ENCODE data around the gene PCARE. TPM values are rescaled to one million over a fixed set of nuclear protein-coding genes. Genes with fewer than 3 reads are reported as not detected.

PCARE gene
- total RNA-seq, 2 donors from 2014 or later = not detected

DNA sequence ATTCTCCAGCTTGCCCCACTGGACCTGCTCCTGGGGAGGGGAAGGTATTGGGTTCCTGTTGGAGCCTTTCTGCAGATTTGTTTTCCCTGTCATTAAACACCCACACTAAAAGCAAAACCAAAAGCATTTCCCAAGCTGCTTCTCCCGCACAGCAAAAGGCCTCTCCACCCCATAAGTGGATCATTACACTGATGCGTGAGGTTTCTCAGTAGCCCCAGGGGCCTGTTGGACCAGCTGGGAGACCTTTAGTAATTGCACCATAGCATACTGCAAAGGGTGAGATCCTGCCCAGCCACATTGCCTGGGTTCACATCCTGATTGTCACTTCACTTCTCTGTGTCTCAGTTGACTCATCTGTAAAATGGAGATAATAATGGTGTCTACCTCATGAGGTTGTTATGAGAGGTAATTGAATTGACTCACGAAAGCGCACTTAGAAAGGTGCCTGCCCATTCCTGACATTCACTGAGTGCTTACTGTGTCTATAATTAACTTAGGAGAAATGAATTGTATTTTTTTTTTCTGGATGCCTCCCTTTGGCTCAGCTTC is 49.4 kb downstream of the PCARE start:
- ATAC-seq (no peak), DNase-seq (no peak)
- H3K4me1 ChIP-seq = no peaks in the 10 kb centered on the region
- intact Hi-C loops (cut with DNase I) = no loop called here
- 68 to 84% methylated on average over 4 of the region's 4 CpGs for WGBS, 2 donors
- TF ChIP-seq, protein P1, sequence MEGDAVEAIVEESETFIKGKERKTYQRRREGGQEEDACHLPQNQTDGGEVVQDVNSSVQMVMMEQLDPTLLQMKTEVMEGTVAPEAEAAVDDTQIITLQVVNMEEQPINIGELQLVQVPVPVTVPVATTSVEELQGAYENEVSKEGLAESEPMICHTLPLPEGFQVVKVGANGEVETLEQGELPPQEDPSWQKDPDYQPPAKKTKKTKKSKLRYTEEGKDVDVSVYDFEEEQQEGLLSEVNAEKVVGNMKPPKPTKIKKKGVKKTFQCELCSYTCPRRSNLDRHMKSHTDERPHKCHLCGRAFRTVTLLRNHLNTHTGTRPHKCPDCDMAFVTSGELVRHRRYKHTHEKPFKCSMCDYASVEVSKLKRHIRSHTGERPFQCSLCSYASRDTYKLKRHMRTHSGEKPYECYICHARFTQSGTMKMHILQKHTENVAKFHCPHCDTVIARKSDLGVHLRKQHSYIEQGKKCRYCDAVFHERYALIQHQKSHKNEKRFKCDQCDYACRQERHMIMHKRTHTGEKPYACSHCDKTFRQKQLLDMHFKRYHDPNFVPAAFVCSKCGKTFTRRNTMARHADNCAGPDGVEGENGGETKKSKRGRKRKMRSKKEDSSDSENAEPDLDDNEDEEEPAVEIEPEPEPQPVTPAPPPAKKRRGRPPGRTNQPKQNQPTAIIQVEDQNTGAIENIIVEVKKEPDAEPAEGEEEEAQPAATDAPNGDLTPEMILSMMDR (IDR thresholded peaks at IDR 0.05) = no peak
- TF ChIP-seq POLR2A (IDR thresholded peaks at IDR 0.05) = no peak
- no peaks in the 10 kb centered on the region for H3K9me3 ChIP-seq
- no peaks in the 10 kb centered on the region for H3K27me3 ChIP-seq
- H3K4me3 ChIP-seq = no peak overlapping the region
- no peaks in the 10 kb centered on the region for H3K36me3 ChIP-seq (replicated peaks in 1 of 2; ENCODE audit: insufficient read depth in 1 of 2, low read depth in 2 of 2)
- H3K27ac ChIP-seq = no peak overlapping the region

DNA sequence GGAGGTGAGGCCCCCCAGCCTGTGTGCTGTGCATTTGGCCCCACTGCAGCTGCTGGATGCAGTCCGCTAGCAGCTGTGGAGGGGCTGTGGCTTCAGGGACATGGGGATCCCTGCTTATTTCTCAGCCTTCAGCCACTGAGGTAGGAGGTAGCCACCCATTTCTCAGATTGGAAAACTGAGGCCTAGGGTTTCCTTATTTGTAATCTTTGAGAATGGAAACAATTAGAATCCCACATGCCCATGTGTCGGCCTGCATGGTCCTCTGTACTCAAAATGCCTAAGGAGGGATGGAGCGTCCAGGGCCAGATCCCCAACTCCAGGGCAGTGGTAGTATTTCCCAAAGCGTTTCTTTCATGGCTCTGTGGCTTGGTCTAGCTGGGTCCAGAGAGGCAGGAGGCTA is 51.1 kb downstream of the PCARE start:
- WGBS, 2 donors = 90 to 93% methylated on average over 2 to 4 of the region's 4 CpGs
- H3K36me3 ChIP-seq (replicated peaks in 1 of 2; ENCODE audit: insufficient read depth in 1 of 2, low read depth in 2 of 2) = no peaks in the 10 kb centered on the region
- H3K9me3 ChIP-seq = no peaks in the 10 kb centered on the region
- no peak for TF ChIP-seq POLR2A (IDR thresholded peaks at IDR 0.05)
- TF ChIP-seq, protein P1 (IDR thresholded peaks at IDR 0.05) = no peak
- no peaks in the 10 kb centered on the region for H3K27me3 ChIP-seq
- H3K4me1 ChIP-seq = no peaks in the 10 kb centered on the region
- intact Hi-C loops (cut with DNase I) = no loop called here
- no peak for DNase-seq
- ATAC-seq = no peak
- no peak overlapping the region for H3K4me3 ChIP-seq
- no peak overlapping the region for H3K27ac ChIP-seq

DNA sequence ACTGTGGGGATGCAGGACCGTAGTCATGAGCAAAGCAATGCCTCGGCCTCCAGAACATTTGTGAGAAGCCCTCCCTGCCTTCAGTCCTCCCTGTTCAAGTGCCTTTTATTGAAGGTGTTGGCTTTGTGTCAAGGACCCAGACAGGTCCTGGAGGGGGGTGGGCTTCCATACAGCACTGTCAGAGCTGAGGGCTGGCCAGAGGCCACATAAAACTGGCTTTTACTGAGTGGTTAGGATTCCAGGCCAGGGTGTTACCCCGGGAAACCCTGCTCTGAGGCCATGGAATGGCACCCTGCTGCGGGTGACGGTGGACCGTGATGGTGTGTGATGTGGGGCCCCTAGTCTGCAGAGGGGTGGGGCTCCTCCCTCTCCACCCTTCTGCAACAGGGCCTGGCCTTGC is 51.6 kb downstream of the PCARE start:
- Histone ChIP-seq H3K4me1 (no peaks in the 10 kb centered on the region), H3K9me3 (no peaks in the 10 kb centered on the region), H3K4me3 (no peak overlapping the region), H3K27me3 (no peaks in the 10 kb centered on the region), H3K27ac (no peak overlapping the region), H3K36me3 (replicated peaks in 1 of 2; ENCODE audit: insufficient read depth in 1 of 2, low read depth in 2 of 2) (no peaks in the 10 kb centered on the region)
- ATAC-seq (no peak), DNase-seq (no peak)
- TF ChIP-seq POLR2A (IDR thresholded peaks at IDR 0.05) = no peak
- TF ChIP-seq, protein P1 (IDR thresholded peaks at IDR 0.05) = no peak
- WGBS, 2 donors = 74% methylated on average over 6 of the region's 6 CpGs; no CpG with 5 or more reads in 1 of the 2 donors
- intact Hi-C loops (cut with DNase I) = no loop called here

DNA sequence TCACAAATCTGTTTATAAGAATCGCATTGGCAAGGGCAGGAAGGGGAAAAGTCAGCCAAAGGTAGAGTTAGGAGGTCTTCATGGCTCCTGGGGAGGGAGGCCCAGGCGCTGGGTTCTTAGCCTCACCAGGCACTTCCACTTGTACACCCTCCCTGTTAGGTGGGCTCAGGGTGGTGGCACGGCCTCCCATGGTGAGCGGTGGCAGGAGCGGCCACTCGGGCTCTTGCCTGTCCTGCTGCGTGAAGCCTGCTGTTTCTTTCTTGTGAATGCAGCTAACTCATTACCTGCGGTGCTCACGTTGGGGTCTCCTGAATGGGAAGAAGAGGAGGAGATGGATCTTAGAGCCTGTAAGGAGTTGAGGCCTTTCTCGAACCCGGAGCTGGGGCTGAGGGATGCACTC is 52.4 kb downstream of the PCARE start:
- Histone ChIP-seq H3K4me1 (no peaks in the 10 kb centered on the region), H3K27ac (no peak overlapping the region), H3K9me3 (no peaks in the 10 kb centered on the region), H3K36me3 (replicated peaks in 1 of 2; ENCODE audit: insufficient read depth in 1 of 2, low read depth in 2 of 2) (no peaks in the 10 kb centered on the region), H3K4me3 (no peak overlapping the region), H3K27me3 (no peaks in the 10 kb centered on the region)
- TF ChIP-seq, protein P1 (IDR thresholded peaks at IDR 0.05) = no peak
- no peak for TF ChIP-seq POLR2A (IDR thresholded peaks at IDR 0.05)
- WGBS, 2 donors = 59 to 84% methylated on average over 6 to 11 of the region's 11 CpGs
- ATAC-seq = no peak
- intact Hi-C loops (cut with DNase I) = no loop called here
- DNase-seq = no peak

DNA sequence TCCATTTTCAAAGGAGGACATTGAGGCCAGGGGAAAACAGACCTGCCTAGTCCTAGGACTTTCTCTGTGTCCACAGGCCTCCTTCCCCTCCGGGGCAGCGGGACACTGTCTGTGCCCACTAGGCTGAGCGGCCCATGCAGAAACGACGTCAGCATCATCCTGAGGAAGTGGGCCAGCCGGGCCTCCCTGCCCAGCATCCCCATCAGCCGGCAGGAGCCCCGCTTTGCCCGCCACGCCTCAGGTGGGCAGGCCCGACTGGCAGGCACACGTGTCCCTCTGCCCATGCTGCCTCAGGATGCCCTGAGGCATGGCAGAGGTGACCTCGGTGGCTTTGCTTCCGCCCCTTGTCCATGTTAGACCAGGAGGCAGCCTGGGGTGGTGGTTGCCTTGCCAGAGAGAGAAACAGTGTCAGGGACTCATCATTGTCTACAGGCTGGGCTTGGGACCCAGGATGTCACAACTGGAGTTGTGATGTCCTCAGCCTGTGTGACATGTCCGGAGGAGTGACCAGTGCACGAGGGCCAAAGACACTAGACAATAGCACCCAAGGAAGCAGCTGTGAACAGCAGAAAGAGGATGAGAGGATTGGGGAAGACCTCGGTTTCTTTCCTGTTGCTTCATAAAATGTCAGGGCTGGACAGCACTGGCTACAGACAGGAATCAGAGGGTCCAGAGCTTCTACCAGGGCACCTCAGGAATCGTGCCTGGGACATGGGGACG is 56.4 kb downstream of the PCARE start:
- Histone ChIP-seq H3K27ac (no peak overlapping the region), H3K27me3 (no peaks in the 10 kb centered on the region), H3K4me3 (no peak overlapping the region), H3K36me3 (replicated peaks in 1 of 2; ENCODE audit: insufficient read depth in 1 of 2, low read depth in 2 of 2) (no peaks in the 10 kb centered on the region), H3K9me3 (no peaks in the 10 kb centered on the region), H3K4me1 (peaks cover 2% of the 10 kb centered on the region)
- WGBS, 2 donors = 78 to 82% methylated on average over 12 to 19 of the region's 19 CpGs
- DNase-seq = no peak
- TF ChIP-seq POLR2A (IDR thresholded peaks at IDR 0.05) = no peak
- TF ChIP-seq, protein P1 (IDR thresholded peaks at IDR 0.05) = no peak
- ATAC-seq = no peak
- intact Hi-C loops (cut with DNase I) = no loop called here
